T-helper 1 cell treated with Interleukin-12 subunit alpha and Interleukin-12 subunit beta and Interleukin-4 antibody, amounts not matched to agents 30 μg/mL and 1 μg/mL, for 36 hours (primary cell): ENCODE results near the gene DNAI4.
A peak's percentile ranks its signal among the peaks of the same experiment; 100 is the strongest.
"Not testable (repeated sequence)": the region's sequence is repeated elsewhere in the genome, so short reads cannot be mapped to it uniquely, and the experiment has no call there.

Source experiments
- H3K27ac Mint-ChIP-seq: one replicate; pipeline ENCODE4 v1.8.0; 2021; ENCODE audit warnings: mild to moderate bottlenecking, mixed read lengths
- H3K27me3 Mint-ChIP-seq: one replicate; pipeline ENCODE4 v1.8.0; 2021; ENCODE audit warnings: low read depth, mixed read lengths
- H3K36me3 Mint-ChIP-seq: one replicate; pipeline ENCODE4 v1.8.0; 2021; ENCODE audit warnings: low read depth, mixed read lengths
- H3K4me1 Mint-ChIP-seq: one replicate; pipeline ENCODE4 v1.8.0; 2021; ENCODE audit warnings: low read depth, mixed read lengths
- H3K4me3 Mint-ChIP-seq: one replicate; pipeline ENCODE4 v1.8.0; 2021; ENCODE audit warnings: mild to moderate bottlenecking, moderate library complexity, mixed read lengths
- H3K9me3 Mint-ChIP-seq: one replicate; pipeline ENCODE4 v1.8.0; 2021; ENCODE audit warnings: mixed read lengths

The DNAI4 gene

GRCh38 chr1:66917476-66917875, 7.2 kb downstream of the DNAI4 start:
- peaks cover 3% of the 10 kb centered on the region for H3K4me1 Mint-ChIP-seq
- H3K27me3 Mint-ChIP-seq, result no peaks in the 10 kb centered on the region
- no peak overlapping the region for H3K4me3 Mint-ChIP-seq
- H3K36me3 Mint-ChIP-seq, result peaks cover 12% of the 10 kb centered on the region
- no peak overlapping the region for H3K27ac Mint-ChIP-seq
- peaks cover 11% of the 10 kb centered on the region for H3K9me3 Mint-ChIP-seq

DNA sequence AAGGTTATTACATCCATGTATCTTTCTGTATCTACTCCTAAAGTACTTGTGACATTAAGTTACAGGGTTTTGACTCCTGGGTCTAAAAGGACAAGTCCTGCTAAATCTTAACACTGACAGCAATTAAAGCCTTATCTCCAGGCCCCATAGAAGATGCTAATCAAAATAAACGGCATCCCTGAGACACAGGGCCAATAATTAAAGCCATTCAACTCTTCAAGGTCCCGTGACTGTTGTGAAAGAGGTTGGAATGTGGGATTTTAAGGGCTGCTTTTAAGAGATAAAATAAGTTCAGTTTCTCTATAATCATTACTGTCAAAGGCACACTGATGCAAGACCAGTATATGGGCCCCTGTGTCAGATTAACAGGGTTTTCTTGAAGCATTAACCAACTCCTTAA, 8.3 kb downstream of the DNAI4 start:
- H3K4me3 Mint-ChIP-seq, result no peak overlapping the region
- H3K9me3 Mint-ChIP-seq, result peaks cover 11% of the 10 kb centered on the region
- H3K27me3 Mint-ChIP-seq, result no peaks in the 10 kb centered on the region
- H3K27ac Mint-ChIP-seq, result no peak overlapping the region
- H3K4me1 Mint-ChIP-seq, result no peaks in the 10 kb centered on the region
- peaks cover 12% of the 10 kb centered on the region for H3K36me3 Mint-ChIP-seq

DNA sequence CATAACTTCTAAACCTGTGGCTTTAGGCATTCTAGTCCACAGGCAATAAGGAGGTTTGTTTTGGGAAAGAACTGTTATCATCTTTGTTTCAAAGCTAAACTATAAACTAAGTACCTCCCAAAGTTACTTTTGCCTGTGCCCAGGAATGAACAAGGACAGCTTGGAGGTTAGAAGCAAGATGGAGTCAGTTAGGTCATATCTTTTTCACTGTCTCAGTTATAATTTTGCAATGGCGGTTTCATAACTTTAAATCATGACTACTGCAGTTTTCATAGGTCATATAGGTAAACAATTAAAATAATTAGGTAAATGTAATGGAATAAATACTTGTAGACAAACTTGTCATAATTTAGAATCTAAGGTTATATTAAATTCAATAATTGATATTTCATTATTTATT, 9.5 kb downstream of the DNAI4 start:
- H3K27ac Mint-ChIP-seq, H3K4me3 Mint-ChIP-seq, H3K4me1 Mint-ChIP-seq, H3K27me3 Mint-ChIP-seq: not testable (repeated sequence)
- peaks cover 12% of the 10 kb centered on the region for H3K36me3 Mint-ChIP-seq
- H3K9me3 Mint-ChIP-seq, result peaks cover 11% of the 10 kb centered on the region

DNA sequence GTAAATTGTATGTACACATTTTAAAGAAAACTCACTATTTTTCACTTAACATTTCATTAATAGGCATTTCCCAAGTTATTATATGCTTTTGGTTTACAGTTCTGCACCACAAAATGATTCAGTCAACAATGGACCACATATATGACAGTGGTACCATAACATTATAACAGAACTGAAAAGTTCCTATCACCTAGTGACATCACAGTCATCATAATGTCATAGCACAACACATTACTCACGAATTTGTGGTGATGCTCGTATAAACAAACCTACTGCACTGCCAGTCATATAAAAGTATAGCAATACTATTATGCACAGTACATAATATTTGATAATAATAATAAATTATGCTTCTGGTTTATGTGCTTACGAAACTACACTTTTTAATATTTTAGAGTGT, 30.9 kb downstream of the DNAI4 start:
- Mint-ChIP-seq H3K4me3 (no peak overlapping the region), H3K9me3 (no peaks in the 10 kb centered on the region), H3K27ac (no peak overlapping the region), H3K36me3 (no peaks in the 10 kb centered on the region), H3K4me1 (no peaks in the 10 kb centered on the region), H3K27me3 (peaks cover 15% of the 10 kb centered on the region)

GRCh38 chr1:66890621-66891020, 34.0 kb downstream of the DNAI4 start:
- no peaks in the 10 kb centered on the region for H3K9me3 Mint-ChIP-seq
- H3K4me3 Mint-ChIP-seq, result no peak overlapping the region
- no peaks in the 10 kb centered on the region for H3K4me1 Mint-ChIP-seq
- H3K36me3 Mint-ChIP-seq, result no peaks in the 10 kb centered on the region
- no peak overlapping the region for H3K27ac Mint-ChIP-seq
- peaks cover 15% of the 10 kb centered on the region for H3K27me3 Mint-ChIP-seq

DNA sequence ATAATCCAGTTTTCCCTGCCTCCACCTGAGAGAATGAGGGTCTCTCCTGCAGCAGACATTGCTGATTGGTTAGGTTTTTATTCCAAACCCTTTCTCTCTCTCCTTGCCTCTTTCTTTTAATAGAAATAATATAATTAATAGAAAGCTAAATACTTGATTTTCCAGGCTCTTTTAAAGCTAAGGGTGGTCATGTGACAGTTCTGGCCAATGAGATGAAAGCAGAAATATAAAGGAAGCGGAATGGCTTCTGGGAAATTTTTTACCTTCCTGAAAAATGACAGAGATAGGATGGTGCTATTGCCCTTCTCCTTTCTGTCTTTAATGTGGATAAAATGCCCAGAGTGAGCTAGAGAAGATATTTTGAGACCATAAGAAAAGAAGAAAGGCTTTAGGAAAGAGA, 35.6 kb downstream of the DNAI4 start:
- Mint-ChIP-seq H3K4me1 (no peaks in the 10 kb centered on the region), H3K9me3 (peaks cover under 1% of the 10 kb centered on the region)

GRCh38 chr1:66876664-66877063, 48.0 kb downstream of the DNAI4 start:
- Mint-ChIP-seq H3K4me3 (no peak overlapping the region), H3K9me3 (peaks cover 11% of the 10 kb centered on the region), H3K36me3 (no peaks in the 10 kb centered on the region), H3K4me1 (no peaks in the 10 kb centered on the region), H3K27ac (no peak overlapping the region), H3K27me3 (no peaks in the 10 kb centered on the region)

More for the DNA sequence above, 35.6 kb downstream of the DNAI4 start:
- H3K4me3 Mint-ChIP-seq, result no peak overlapping the region
- H3K27ac Mint-ChIP-seq, result no peak overlapping the region
- no peaks in the 10 kb centered on the region for H3K36me3 Mint-ChIP-seq
- H3K27me3 Mint-ChIP-seq, result peaks cover 11% of the 10 kb centered on the region

- no peaks in the 10 kb centered on the region for H3K9me3 Mint-ChIP-seq
- no peak overlapping the region for H3K4me3 Mint-ChIP-seq
- H3K27ac Mint-ChIP-seq, result no peak overlapping the region
- H3K36me3 Mint-ChIP-seq, result no peaks in the 10 kb centered on the region
- H3K27me3 Mint-ChIP-seq, result no peaks in the 10 kb centered on the region
- no peaks in the 10 kb centered on the region for H3K4me1 Mint-ChIP-seq
Observed at GRCh38 chr1:66873111-66873510, 51.5 kb downstream of the DNAI4 start.

- not testable (repeated sequence) for H3K27me3 Mint-ChIP-seq, H3K36me3 Mint-ChIP-seq, H3K9me3 Mint-ChIP-seq, H3K4me1 Mint-ChIP-seq, H3K4me3 Mint-ChIP-seq, H3K27ac Mint-ChIP-seq
Observed at GRCh38 chr1:66872024-66872423, 52.6 kb downstream of the DNAI4 start.

DNA sequence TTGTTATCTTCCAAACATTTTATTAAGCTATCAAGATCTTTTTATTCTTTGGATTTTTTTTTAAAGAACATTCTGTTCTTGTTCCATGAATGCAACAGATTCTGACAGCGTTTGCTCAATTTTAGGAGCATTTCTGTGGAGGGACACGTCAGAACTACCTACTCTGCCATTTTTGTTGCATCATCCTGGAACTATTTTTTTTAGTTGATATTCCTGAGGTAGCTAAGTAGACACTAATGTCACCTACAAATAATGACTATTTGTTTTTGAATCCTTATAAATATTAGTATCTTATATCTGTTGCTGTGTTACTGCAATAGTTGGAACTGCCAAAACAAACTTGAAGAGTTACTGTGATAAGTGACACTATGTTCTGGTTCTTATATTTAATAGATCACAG, 57.2 kb downstream of the DNAI4 start:
- Mint-ChIP-seq H3K4me3 (no peak overlapping the region), H3K27ac (no peak overlapping the region), H3K36me3 (no peaks in the 10 kb centered on the region), H3K4me1 (no peaks in the 10 kb centered on the region), H3K27me3 (peaks cover 5% of the 10 kb centered on the region), H3K9me3 (no peaks in the 10 kb centered on the region)

DNA sequence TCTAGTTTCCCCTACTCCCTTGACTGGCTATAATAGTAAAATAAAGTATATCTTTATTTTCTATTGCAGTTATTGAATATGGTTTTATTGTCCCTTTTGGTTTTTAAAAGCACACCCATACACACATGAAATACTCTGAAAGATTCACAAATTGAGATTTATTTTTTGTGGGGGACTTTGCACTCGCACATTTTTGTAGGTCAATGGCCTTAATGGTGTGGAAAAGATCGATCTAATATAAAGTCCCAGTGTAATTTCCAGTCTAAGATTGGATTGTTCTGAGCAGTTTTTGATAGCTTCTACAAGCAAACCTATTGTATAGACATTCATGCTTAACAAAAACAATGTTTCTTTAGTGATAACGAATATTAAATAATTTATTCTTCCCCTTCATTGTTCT, 64.1 kb downstream of the DNAI4 start:
- Mint-ChIP-seq H3K27me3 (peaks cover 6% of the 10 kb centered on the region), H3K4me1 (no peaks in the 10 kb centered on the region), H3K27ac (no peak overlapping the region), H3K4me3 (no peak overlapping the region), H3K9me3 (no peaks in the 10 kb centered on the region), H3K36me3 (no peaks in the 10 kb centered on the region)

- Mint-ChIP-seq H3K27me3 (no peaks in the 10 kb centered on the region), H3K9me3 (peaks cover 15% of the 10 kb centered on the region), H3K36me3 (no peaks in the 10 kb centered on the region), H3K4me1 (no peaks in the 10 kb centered on the region), H3K4me3 (no peak overlapping the region), H3K27ac (no peak overlapping the region)
Observed at GRCh38 chr1:66853379-66853778, 71.3 kb downstream of the DNAI4 start.

DNA sequence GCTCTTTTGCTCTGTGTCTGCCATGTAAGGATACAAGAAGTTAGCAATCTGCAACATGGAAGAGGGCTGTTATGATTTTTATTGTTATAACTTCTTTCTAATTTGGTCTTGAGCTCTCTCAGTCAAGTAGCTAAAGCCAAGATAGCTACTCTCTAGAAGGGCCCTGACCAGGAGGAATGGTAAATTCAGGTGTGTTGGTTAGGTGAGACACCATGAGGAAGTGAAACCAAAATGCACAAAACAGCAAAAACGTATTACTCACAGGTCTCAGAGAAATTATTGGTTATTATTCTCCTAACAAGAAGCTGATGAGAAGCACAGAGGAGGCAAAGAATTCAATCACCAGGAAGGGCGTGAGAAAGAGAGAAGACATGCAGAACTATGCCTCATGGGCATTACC, 71.8 kb downstream of the DNAI4 start:
- peaks cover 15% of the 10 kb centered on the region for H3K9me3 Mint-ChIP-seq
- H3K27ac Mint-ChIP-seq, result no peak overlapping the region
- no peaks in the 10 kb centered on the region for H3K4me1 Mint-ChIP-seq
- no peaks in the 10 kb centered on the region for H3K36me3 Mint-ChIP-seq
- no peak overlapping the region for H3K4me3 Mint-ChIP-seq
- no peaks in the 10 kb centered on the region for H3K27me3 Mint-ChIP-seq

- no peaks in the 10 kb centered on the region for H3K27me3 Mint-ChIP-seq
- H3K4me1 Mint-ChIP-seq, result no peaks in the 10 kb centered on the region
- H3K4me3 Mint-ChIP-seq, result no peak overlapping the region
- H3K27ac Mint-ChIP-seq, result no peak overlapping the region
- H3K9me3 Mint-ChIP-seq, result peaks cover 15% of the 10 kb centered on the region
- no peaks in the 10 kb centered on the region for H3K36me3 Mint-ChIP-seq
Observed at GRCh38 chr1:66850989-66851388, 73.7 kb downstream of the DNAI4 start.

GRCh38 chr1:66848193-66848592, 76.5 kb downstream of the DNAI4 start:
- peaks cover 2% of the 10 kb centered on the region for H3K36me3 Mint-ChIP-seq
- H3K9me3 Mint-ChIP-seq, result peaks cover 15% of the 10 kb centered on the region
- no peaks in the 10 kb centered on the region for H3K4me1 Mint-ChIP-seq
- no peak overlapping the region for H3K4me3 Mint-ChIP-seq
- H3K27me3 Mint-ChIP-seq, result no peaks in the 10 kb centered on the region
- no peak overlapping the region for H3K27ac Mint-ChIP-seq

DNA sequence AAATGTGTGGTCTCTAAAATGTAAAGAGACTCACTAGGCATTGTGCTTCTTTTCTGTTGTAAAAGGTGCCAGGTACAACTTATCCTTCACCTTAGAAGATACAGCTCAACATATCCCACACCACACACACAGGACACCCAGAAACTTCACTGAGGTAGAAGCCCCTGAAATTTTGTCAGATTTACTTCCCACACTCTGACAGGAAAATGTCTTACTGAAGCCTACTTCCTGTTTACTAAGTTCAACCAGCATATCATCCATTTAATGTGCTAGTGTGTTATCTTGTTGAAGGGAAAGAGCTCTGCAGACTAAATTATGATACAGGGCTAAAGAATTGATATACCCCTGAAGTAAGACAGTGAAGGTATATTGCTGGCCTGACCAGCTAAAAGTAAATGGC, 83.7 kb downstream of the DNAI4 start:
- peaks cover 8% of the 10 kb centered on the region for H3K4me1 Mint-ChIP-seq
- H3K27ac Mint-ChIP-seq, result peak overlapping the region; percentile 73
- H3K9me3 Mint-ChIP-seq, result peaks cover 10% of the 10 kb centered on the region

More for the DNA sequence above, 83.7 kb downstream of the DNAI4 start:
- H3K4me3 Mint-ChIP-seq, result no peak overlapping the region
- H3K27me3 Mint-ChIP-seq, result peaks cover 6% of the 10 kb centered on the region
- H3K36me3 Mint-ChIP-seq, result peaks cover 12% of the 10 kb centered on the region
